Stomach smooth muscle (tissue), 2 donors: ENCODE measurements around the gene RAB43.

ENCODE experiments used
- H3K27ac ChIP-seq: one replicate; pipeline ENCODE4 v1.7.0; 2013; ENCODE audit warnings: mild to moderate bottlenecking, low read length, inconsistent platforms
- H3K27me3 ChIP-seq, 2 donors: one replicate each; pipeline ENCODE4 v1.7.0; 2013; ENCODE audit warnings: low read length in 2 of 2; ENCODE audit not compliant: insufficient read depth in 2 of 2, control insufficient read depth in 1 of 2
- H3K36me3 ChIP-seq, 2 donors: one replicate each; pipeline ENCODE4 v1.7.0; 2013; ENCODE audit warnings: low read length in 2 of 2; ENCODE audit not compliant: control insufficient read depth in 2 of 2, insufficient read depth in 2 of 2
- H3K4me1 ChIP-seq: one replicate; pipeline ENCODE4 v1.7.0; 2013; ENCODE audit warnings: low read length; ENCODE audit not compliant: control insufficient read depth, insufficient read depth
- H3K4me3 ChIP-seq, 2 donors: one replicate each; pipeline ENCODE4 v1.7.0; 2013; ENCODE audit warnings: low read length in 2 of 2
- H3K9ac ChIP-seq, 2 donors: one replicate each; pipeline ENCODE4 v1.7.0; 2013; ENCODE audit warnings: low read length in 2 of 2, mild to moderate bottlenecking in 1 of 2
- H3K9me3 ChIP-seq, 2 donors: one replicate each; pipeline ENCODE4 v1.7.0; 2013; ENCODE audit warnings: low read length in 2 of 2; ENCODE audit not compliant: control insufficient read depth in 2 of 2
- donor health status: healthy.
- donor health status: Pancreatic carcinoma.

Gene RAB43

DNA sequence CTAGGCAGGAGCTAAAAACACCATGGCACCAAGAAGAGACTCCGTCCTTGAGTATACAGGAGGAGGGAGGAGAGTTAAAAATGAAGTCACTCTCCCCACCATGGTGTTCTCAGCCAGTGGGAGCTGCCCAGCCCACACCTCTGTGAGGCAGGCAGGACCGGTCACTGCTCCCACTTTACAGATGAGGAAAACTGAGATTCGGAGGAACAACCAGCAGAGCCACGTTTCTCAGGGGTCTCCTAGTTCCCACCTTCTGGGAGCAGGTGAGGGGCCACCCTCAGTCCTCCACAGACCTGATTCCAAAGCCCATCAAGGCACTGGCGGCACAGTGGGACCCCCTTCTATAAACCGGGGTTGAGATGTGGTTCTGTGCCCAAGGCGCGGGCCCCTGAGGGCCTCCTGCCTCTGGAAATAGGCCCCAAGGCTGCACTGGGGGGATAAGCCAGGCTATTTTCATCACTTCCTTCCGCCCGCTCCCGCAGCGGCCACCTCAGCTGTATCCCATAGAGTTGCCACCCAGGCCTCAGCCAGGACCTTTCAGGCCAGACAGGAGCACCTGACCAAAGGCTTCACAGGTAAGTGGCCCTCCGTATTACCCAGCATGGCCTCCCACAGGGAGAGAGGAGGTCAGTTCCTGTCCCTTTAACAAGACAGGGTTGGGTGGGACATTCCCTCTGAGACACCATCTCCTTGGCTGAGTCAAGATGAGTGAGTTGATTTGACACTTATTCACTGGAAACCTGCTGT, 61.2 kb downstream of the RAB43 start, which contains the start of gene GP9:
GP9 (plus strand) TSS at position 504 of the 747 bp plus-strand sequence. CDS start 961 bp downstream, outside the sequence.
- no peak within 1 kb of the TSS for H3K9ac ChIP-seq
- peak within 1 kb of the TSS; percentile 24 for H3K27ac ChIP-seq
- no peaks in the 10 kb centered on the region for H3K36me3 ChIP-seq
- no peaks in the 10 kb centered on the region for H3K27me3 ChIP-seq
- H3K9me3 ChIP-seq = no peaks in the 10 kb centered on the region
- H3K4me3 ChIP-seq = no peak within 1 kb of the TSS
- H3K4me1 ChIP-seq = peaks cover 44% of the 10 kb centered on the region

DNA sequence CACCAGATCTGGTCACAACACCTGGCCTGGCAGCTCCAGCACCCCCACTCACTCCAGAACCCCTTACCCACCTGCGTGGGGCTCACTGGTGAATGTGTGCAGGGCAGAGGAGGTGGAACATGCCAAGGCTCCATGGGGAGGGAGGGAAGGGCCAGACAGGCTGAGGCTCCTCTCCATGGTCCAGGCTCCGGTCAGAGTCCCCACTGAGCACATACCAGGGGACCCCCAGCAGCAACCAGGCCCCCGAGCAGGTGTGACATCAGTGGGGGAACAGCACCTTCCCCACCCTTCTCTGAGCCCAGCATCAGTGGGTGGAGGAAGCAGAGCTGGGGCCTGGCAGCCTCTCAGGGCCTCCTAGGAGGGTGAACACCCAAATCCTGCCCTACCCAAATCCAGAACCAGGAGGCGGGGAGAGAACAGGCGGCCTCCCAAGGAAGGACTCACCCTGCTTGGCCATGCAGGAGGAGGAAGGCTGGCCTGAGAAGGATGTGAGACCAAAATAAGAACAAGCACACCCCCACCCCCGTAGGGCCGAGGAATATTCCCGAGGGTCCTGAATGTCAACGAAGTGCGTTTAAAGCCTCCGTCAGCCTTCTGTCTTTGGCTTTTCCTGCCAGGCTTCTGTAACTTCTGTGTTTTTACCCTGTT, 62.2 kb downstream of the RAB43 start:
- H3K36me3 ChIP-seq = no peaks in the 10 kb centered on the region
- H3K9ac ChIP-seq = no peak overlapping the region
- H3K4me3 ChIP-seq = no peak overlapping the region
- no peaks in the 10 kb centered on the region for H3K27me3 ChIP-seq
- H3K4me1 ChIP-seq = peaks cover 48% of the 10 kb centered on the region
- no peaks in the 10 kb centered on the region for H3K9me3 ChIP-seq
- peak overlapping the region; percentile 24 for H3K27ac ChIP-seq

DNA sequence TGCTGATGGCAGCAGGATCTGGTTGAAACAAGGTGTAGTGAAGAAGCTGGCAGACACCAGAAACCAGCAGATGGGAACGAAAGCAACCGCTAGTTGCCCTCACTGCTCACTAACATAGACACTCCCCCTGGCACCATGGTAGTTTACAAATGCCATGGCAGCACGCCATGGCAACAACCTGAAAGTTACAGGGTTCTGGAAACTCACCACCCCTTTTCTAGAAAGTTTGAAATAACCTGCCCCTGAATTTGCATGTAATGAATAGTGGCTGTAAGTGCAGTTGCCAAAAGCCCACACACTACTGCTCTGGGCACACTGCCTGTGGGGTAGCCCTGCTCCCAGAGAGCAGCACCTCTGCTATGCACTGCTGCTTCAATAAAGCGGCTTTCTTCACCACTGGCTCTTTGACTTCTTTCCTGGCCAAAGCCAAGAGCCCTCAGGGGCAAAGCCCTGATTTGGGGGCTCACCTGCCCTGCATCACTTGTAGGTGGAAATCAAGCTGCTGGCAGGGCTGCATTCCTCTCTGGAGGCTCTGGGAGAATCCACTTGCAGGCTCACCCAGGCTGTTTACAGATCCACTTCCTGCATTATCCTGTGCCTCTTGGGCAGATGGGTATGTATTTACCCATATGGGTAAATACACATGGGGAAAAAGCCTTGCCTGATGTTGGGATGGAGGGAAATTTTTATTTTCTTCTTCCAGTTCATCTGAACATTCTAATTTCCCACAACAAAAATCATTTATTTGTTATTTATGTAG, 63.0 kb downstream of the RAB43 start:
- peak overlapping the region in 1 of 2 donors; percentile 35 for H3K4me3 ChIP-seq
- H3K27me3 ChIP-seq = no peaks in the 10 kb centered on the region
- peaks cover 51% of the 10 kb centered on the region for H3K4me1 ChIP-seq
- H3K27ac ChIP-seq = peak overlapping the region; percentile 53
- H3K36me3 ChIP-seq = no peaks in the 10 kb centered on the region
- no peaks in the 10 kb centered on the region for H3K9me3 ChIP-seq
- H3K9ac ChIP-seq = no peak overlapping the region

DNA sequence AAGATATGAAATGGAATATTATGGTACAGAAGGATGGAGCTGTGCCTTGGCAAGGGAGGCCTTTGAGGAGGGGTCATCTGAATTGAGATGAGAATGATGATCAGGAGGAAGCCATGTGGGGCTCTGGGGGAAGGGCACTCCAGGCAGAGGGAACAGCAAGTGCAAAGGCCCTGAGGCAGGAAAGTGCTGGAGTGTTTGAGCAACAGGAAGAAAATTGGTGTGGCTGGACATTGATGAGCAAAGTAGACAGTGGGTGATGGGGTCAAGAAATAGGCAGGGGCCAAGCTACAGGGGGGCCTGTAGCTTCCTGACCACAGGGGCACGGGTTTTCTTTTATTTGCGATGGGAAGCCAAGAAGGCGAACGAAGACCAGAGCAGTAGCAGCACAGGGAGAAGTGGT, 64.4 kb downstream of the RAB43 start:
- peaks cover 60% of the 10 kb centered on the region for H3K4me1 ChIP-seq

DNA sequence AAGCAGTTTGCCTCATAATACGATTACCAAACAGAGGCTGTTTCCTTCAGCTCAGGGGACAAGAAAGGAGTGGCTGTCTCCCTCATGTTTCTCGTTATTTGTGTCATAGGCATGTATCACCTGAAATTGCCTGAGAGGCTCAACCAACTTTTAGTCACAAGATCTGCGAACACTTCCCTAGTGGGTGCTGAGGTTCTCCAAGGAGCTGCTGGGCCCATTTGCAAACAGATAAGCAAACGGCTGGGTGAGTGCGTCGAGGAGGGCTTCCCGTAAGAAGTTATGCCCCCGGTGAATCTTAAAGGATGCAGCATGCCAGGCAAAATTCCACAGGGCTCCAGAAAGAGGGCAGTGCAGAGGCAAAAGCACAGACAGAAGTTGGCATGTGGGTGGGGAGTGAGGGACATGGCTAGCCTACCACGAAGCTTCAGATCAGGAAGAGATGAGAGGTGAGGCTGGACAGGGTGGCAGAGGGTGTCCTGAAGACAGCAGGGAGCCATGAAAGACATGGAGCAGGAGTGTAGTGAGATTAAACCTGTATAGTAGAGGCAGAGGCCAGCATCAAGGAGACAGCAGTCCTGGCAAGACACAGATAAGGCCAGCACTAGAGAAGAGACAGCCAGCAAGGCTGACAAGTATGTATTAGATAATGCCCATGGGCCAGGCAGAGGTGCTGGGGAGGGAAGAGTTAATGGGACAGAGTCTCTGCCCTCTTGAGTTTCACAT, 65.0 kb downstream of the RAB43 start:
- H3K27ac ChIP-seq = peak overlapping the region; percentile 31
- no peaks in the 10 kb centered on the region for H3K36me3 ChIP-seq
- H3K4me3 ChIP-seq = no peak overlapping the region
- H3K9ac ChIP-seq = no peak overlapping the region
- H3K27me3 ChIP-seq = no peaks in the 10 kb centered on the region
- H3K4me1 ChIP-seq = peaks cover 60% of the 10 kb centered on the region
- H3K9me3 ChIP-seq = no peaks in the 10 kb centered on the region

More for the DNA sequence above, 64.4 kb downstream of the RAB43 start:
- no peaks in the 10 kb centered on the region for H3K27me3 ChIP-seq
- no peak overlapping the region for H3K4me3 ChIP-seq
- peak overlapping the region; percentile 31 for H3K27ac ChIP-seq
- H3K9me3 ChIP-seq = no peaks in the 10 kb centered on the region
- H3K36me3 ChIP-seq = no peaks in the 10 kb centered on the region
- H3K9ac ChIP-seq = no peak overlapping the region

DNA sequence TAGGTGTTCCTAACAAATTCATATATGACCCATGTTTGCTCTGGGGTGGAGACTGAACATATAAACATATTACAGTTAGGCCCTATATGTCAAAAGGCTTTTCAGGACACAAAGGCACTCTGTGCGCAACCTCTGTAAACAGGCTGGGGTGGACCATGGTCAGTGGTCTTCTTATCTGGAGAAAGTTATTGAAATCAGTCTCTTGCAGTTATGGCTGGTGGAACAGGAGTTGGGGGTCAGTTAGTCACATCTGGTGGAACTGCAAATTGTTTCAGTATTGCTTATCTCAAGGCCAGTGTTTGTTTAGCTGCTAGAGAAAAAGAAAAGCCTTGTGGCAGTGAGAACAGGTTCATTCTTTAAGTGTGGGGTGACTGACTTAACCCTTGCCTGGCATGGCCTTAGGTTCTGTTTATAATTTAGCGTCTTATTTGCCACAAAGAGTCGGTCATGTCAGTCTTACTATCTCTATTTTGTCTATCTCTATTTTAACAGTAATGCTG, 66.9 kb downstream of the RAB43 start:
- Histone ChIP-seq H3K4me1 (peaks cover 57% of the 10 kb centered on the region), H3K36me3 (no peaks in the 10 kb centered on the region), H3K27me3 (no peaks in the 10 kb centered on the region), H3K9me3 (no peaks in the 10 kb centered on the region), H3K27ac (no peak overlapping the region), H3K4me3 (no peak overlapping the region), H3K9ac (no peak overlapping the region)

DNA sequence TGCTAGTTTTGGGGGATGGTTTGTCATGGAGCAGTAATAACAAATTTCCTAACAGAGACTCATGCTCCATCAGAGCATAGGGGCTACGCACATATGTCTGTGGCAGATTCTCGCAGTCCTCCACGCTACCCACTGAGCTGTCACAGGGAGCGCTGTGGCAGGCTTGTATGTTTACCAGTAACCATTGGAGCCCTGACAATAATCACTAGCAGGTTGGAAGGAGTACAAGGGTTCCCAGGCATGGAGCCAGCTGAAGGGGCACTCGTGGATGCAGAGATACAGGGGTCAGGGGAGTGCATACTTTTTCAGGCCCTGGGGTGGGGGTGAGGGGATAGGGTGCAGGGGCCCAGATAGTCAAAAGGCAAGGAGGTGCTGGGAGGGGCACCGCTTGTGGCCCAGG, 68.9 kb downstream of the RAB43 start:
- H3K27ac ChIP-seq = peak overlapping the region; percentile 69
- H3K9ac ChIP-seq = peak overlapping the region in 1 of 2 donors; percentile 18
- peaks cover 0 to 6% of the 10 kb centered on the region in 2 donors for H3K9me3 ChIP-seq
- H3K36me3 ChIP-seq = no peaks in the 10 kb centered on the region
- no peak overlapping the region for H3K4me3 ChIP-seq
- H3K27me3 ChIP-seq = no peaks in the 10 kb centered on the region
- peaks cover 41% of the 10 kb centered on the region for H3K4me1 ChIP-seq

DNA sequence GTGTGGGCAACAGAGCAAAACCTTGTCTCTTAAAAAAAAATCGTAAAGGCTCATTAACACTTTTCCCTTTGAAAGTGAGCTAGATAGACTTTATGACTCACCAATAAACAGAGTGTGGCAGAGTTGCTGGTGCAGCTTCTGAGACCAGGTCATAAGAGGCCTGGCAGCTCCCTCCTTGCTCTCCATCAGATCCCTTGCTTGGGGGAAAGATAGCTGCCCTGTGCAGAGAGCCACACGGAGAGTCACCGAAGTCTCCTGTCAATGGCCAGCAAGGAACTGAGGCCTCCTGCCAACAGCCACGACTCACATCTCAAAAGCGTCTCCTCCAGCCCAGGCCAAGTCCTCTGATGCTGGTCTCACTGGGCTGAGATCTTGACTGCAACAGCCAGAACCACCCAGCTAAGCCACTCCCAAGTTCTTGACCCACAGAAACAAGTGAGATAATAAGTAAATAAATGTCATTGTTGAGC, 69.7 kb downstream of the RAB43 start:
- no peaks in the 10 kb centered on the region for H3K36me3 ChIP-seq
- H3K4me3 ChIP-seq = peak overlapping the region in 1 of 2 donors; percentile 8
- peaks cover 0 to 11% of the 10 kb centered on the region in 2 donors for H3K9me3 ChIP-seq
- peak overlapping the region; percentile 49 for H3K27ac ChIP-seq
- peaks cover 41% of the 10 kb centered on the region for H3K4me1 ChIP-seq
- peak overlapping the region in 1 of 2 donors; percentile 36 for H3K9ac ChIP-seq
- H3K27me3 ChIP-seq = no peaks in the 10 kb centered on the region

DNA sequence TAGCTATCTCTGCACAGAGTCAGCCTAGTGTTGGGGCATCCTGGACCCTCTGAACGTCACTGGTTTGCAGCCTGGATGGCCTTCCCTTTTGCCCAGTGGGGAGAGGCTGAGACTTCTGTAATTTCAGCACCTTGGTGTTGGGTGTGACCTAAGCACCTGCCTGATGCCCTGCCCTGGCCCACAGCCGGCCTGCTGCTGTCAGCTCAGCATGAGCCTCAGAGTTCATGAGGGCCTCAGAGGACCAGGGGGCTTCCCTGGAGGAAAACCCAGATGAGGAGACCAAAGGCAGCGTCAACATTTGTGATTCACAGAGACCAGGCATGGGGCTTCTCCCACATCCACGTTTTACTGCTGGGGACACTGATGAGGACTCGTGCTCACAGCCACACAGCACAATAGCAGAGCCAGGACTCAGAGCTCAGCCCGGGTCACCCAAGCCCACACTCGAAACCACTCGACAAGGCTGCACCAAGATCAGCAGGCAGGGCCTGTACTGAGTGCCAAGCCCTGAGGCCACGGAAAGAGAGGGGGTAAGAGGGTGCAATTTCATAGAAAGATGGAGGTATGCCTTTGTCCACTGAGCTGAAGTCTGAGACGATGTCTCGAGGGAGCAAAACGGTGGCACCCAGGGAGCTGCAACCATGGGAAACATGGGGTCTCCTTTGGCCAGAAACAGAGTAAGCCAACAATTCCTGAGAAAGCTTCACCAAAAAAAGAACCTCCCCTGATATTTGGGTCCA, 70.9 kb downstream of the RAB43 start:
- Histone ChIP-seq H3K9me3 (peaks cover 0 to 12% of the 10 kb centered on the region in 2 donors), H3K36me3 (no peaks in the 10 kb centered on the region), H3K27ac (no peak overlapping the region), H3K4me3 (no peak overlapping the region), H3K9ac (no peak overlapping the region), H3K4me1 (peaks cover 30% of the 10 kb centered on the region), H3K27me3 (peaks cover 0 to 11% of the 10 kb centered on the region in 2 donors)
